Chondrocyte (in vitro differentiated cells): Measurements from ENCODE around the gene NRXN2. TPM values are rescaled to one million over a fixed set of nuclear protein-coding genes. Genes with fewer than 3 reads are reported as not detected.

Experiments
- DNase-seq: peaks from one replicate; pipeline ENCODE4 v3.0.0; 2021; ENCODE audit warnings: mixed read lengths, low spot score
- H3K27ac Mint-ChIP-seq: one replicate; pipeline ENCODE4 v1.8.0; 2021; ENCODE audit warnings: mild to moderate bottlenecking, moderate library complexity, mixed read lengths; ENCODE audit not compliant: unreplicated experiment
- H3K27me3 Mint-ChIP-seq: 2 replicates; pipeline ENCODE4 v1.8.0; 2021; ENCODE audit warnings: low read depth, mixed read lengths
- H3K36me3 Mint-ChIP-seq: 2 replicates; pipeline ENCODE4 v1.8.0; 2021; ENCODE audit warnings: low read depth, mixed read lengths
- H3K4me1 Mint-ChIP-seq: 2 replicates; pipeline ENCODE4 v1.8.0; 2021; ENCODE audit warnings: low read depth, mild to moderate bottlenecking, mixed read lengths
- H3K4me3 Mint-ChIP-seq: one replicate; pipeline ENCODE4 v1.8.0; 2021; ENCODE audit warnings: mild to moderate bottlenecking, moderate library complexity, mixed read lengths; ENCODE audit not compliant: unreplicated experiment
- H3K9me3 Mint-ChIP-seq: 2 replicates; pipeline ENCODE4 v1.8.0; 2021; ENCODE audit warnings: low read depth, mixed read lengths
- total RNA-seq: library from RNA; stranded (reverse); gene quantifications from 3 replicates; pipeline ENCODE4 v1.2.1, GENCODE V29; 2021
- TF ChIP-seq, protein P1 (sequence below): fragments of 200-600 bp; sonication (generic); IDR thresholded peaks from 2 replicates; pipeline ENCODE4 v1.5.0; 2021; ENCODE audit warnings: antibody characterized with exemption, mild to moderate bottlenecking, moderate library complexity

The NRXN2 gene
- total RNA-seq, 1 donor from 2014 or later = 1.8 TPM

DNA sequence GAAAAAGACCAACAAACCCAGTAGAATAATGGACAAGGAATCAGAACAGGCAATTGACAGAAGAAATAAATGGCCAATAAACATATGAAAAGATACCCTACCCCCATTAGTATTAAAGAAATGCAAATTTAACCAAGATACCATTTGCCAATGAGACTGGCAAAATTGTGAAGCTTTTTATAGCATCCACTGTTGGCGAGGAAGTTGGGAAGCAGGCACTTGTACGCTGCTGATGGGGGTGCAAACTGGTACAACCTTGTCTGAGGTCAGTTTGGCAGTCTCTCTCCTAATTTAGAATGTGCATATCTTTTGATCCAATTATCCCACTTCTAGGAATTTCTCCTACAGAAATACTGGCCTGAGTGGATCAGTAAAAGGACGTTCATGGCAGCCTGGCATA lies 8.6 kb upstream of the NRXN2 start:
- Mint-ChIP-seq H3K27ac (no peak overlapping the region), H3K4me1 (no peaks in the 10 kb centered on the region), H3K4me3 (no peak overlapping the region), H3K9me3 (no peaks in the 10 kb centered on the region), H3K27me3 (peaks cover 6% of the 10 kb centered on the region), H3K36me3 (peaks cover 5% of the 10 kb centered on the region)
- no peak for DNase-seq
- TF ChIP-seq, protein P1, sequence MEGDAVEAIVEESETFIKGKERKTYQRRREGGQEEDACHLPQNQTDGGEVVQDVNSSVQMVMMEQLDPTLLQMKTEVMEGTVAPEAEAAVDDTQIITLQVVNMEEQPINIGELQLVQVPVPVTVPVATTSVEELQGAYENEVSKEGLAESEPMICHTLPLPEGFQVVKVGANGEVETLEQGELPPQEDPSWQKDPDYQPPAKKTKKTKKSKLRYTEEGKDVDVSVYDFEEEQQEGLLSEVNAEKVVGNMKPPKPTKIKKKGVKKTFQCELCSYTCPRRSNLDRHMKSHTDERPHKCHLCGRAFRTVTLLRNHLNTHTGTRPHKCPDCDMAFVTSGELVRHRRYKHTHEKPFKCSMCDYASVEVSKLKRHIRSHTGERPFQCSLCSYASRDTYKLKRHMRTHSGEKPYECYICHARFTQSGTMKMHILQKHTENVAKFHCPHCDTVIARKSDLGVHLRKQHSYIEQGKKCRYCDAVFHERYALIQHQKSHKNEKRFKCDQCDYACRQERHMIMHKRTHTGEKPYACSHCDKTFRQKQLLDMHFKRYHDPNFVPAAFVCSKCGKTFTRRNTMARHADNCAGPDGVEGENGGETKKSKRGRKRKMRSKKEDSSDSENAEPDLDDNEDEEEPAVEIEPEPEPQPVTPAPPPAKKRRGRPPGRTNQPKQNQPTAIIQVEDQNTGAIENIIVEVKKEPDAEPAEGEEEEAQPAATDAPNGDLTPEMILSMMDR = no peak

DNA sequence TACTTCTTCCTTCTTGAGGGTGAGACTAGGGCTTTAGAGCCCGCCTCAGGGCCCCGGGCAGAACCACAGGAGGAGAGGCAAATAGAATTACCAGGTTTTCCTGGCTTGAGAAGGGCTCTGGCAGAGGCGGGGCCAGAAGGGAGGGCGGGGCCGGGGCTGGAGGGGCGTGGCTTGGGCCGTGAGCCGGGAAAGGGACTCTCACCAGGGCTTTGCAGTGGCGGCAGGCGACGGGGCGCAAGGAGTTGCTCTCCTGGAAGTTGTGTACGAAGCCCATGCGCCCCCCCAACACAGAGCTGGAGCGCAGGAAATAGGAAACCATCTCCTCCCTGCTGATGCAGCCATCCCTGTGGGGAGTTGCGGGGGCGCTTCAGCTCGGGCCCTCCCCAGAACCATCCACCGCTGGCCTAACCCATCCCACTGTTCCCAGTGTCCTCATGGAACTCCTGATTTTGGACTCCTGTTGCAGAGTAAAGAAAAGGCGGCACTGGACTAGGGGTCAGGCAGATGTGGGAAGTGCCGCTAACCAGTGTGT lies 6.9 kb upstream of the NRXN2 start:
- TF ChIP-seq, protein P1 = no peak
- DNase-seq = no peak
- H3K4me1 Mint-ChIP-seq = no peaks in the 10 kb centered on the region
- peaks cover 5% of the 10 kb centered on the region for H3K36me3 Mint-ChIP-seq
- H3K27me3 Mint-ChIP-seq = peaks cover 11% of the 10 kb centered on the region
- H3K4me3 Mint-ChIP-seq = no peak overlapping the region
- no peak overlapping the region for H3K27ac Mint-ChIP-seq
- H3K9me3 Mint-ChIP-seq = no peaks in the 10 kb centered on the region

DNA sequence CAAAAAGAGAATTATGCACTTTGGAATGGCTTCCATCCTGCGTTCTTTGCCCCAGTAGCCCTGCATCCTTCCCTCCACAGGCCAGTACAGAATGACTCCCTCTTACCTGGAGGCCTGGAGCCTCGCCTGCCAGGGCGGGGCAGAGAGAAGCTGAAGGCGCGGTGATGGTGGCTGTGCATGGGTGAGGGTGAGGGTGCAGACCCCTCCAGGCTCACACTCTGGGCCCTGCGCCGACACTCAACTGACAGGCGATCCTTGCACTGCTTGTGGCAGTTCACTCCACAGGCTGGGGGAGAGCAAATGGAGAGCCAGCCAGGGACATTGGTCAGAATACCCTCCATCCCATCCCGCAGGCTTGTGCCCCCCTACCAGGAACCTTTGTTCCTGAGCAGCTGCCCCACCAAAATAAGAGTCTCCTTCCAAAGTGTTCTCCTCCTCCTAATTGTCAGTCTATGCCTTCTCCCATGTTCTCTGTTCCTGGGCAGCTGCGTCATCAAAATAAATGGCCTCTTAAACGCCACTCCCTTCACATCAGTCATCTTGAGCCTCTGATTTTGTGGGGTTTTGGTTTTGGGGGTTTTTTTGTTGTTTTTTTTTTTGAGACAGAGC lies 5.9 kb upstream of the NRXN2 start:
- Mint-ChIP-seq H3K27ac (no peak overlapping the region), H3K9me3 (no peaks in the 10 kb centered on the region), H3K36me3 (peaks cover 5% of the 10 kb centered on the region), H3K4me3 (no peak overlapping the region), H3K27me3 (peaks cover 15% of the 10 kb centered on the region), H3K4me1 (no peaks in the 10 kb centered on the region)
- peak; percentile 59 for DNase-seq
- TF ChIP-seq, protein P1 = no peak

DNA sequence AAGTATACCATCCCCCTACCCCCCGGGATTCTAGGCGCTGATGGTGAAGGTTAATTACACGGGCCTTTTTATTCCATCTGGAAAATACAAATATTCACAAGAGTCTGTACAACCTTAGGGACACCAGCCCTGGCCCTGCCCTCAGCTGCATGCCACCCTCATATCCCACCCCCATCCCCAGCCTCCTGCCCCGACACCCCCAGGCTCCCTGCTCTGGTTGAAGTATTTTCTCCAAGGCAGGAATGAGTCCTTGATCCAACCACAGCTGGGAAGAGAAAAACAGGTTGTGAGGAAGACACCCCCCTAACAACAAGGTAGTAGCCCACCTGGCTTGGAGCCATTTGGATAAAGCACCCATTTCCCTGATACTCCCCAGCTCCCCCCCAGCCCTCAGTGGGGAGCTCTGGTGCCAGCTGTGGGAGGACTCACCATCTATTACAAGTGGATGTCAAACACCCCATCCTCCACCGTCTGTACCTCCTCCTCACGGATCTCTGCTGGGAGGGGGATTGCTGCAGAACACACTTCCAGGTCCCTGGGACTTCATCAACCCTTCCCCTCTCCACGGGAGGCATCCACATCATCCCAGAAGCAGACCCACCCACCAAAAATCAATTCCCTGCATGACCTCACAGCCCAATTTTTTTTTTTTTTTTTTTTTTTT lies 4.0 kb upstream of the NRXN2 start:
- no peak for DNase-seq
- no peaks in the 10 kb centered on the region for H3K9me3 Mint-ChIP-seq
- H3K36me3 Mint-ChIP-seq = peaks cover 3% of the 10 kb centered on the region
- no peak overlapping the region for H3K27ac Mint-ChIP-seq
- H3K27me3 Mint-ChIP-seq = peaks cover 20% of the 10 kb centered on the region
- H3K4me3 Mint-ChIP-seq = no peak overlapping the region
- TF ChIP-seq, protein P1 = no peak
- H3K4me1 Mint-ChIP-seq = no peaks in the 10 kb centered on the region

DNA sequence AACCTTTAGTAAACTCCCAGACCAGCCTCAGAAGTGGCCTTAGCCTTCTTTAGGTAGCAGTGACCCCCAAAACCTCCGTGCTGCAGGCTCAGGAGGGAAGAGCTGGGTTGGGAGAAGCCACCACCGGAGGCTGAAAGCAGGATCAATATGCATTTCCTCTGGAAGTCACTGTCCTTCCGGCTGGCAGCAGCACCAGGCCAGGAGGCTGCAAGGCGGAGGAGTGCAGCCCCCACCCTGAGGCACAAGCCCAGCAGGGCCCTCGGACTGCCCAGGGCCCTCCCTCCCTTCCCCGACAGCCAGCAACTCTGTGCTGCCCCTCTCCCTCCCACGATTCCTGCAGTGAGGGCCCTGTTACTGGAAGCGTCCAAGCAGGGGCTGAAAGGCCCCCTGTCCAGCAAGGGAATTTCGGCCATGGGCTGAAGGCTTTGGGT lies 3.2 kb upstream of the NRXN2 start:
- no peaks in the 10 kb centered on the region for H3K9me3 Mint-ChIP-seq
- TF ChIP-seq, protein P1 = no peak
- no peak for DNase-seq
- no peaks in the 10 kb centered on the region for H3K36me3 Mint-ChIP-seq
- no peaks in the 10 kb centered on the region for H3K4me1 Mint-ChIP-seq
- no peak overlapping the region for H3K4me3 Mint-ChIP-seq
- peaks cover 28% of the 10 kb centered on the region for H3K27me3 Mint-ChIP-seq
- no peak overlapping the region for H3K27ac Mint-ChIP-seq
